IPS DF 19.7 (cell line): Measurements from ENCODE around the gene PRX.

Source experiments
- DNase-seq: peaks from one replicate; pipeline ENCODE4 v3.0.0-alpha.2; 2013; ENCODE audit warnings: low read depth, low spot score

PRX gene

DNA sequence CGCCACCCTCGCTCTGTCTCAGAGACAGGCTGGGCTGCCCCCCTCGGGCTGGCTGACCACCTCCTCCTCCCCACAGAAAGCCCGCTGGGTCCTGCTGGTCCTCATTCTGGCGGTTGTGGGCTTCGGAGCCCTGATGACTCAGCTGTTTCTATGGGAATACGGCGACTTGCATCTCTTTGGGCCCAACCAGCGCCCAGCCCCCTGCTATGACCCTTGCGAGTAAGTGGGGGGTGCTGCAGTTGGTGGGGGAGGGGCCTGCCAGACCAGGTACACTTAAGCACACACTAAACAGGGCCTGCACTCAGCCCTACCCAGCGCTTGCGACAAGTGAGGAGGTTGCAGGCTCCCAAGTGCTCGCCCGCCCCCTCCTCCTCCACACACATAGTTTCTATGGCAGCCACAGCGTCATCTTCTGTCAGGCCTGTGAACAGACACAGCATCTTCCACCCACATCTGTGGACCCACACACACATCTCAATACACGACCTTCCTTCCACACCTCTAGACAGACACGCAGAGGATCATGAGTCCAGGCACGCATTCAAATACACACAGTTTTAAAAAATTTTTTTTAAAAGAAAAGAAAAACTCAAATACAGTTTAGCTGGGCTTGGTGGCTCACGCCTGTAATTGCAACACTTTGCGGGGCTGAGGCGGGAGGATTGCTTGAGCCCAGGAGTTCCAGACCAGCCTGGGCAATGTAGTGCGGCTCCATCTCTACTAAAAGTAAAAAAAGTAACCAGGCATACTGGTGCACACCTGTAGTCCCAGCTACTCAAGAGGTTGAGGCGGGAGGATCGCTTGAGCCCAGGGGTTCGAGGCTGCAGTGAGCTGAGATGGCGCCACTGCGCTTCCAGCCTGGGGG lies 46.2 kb downstream of the PRX start:
- DNase-seq = no peak

DNA sequence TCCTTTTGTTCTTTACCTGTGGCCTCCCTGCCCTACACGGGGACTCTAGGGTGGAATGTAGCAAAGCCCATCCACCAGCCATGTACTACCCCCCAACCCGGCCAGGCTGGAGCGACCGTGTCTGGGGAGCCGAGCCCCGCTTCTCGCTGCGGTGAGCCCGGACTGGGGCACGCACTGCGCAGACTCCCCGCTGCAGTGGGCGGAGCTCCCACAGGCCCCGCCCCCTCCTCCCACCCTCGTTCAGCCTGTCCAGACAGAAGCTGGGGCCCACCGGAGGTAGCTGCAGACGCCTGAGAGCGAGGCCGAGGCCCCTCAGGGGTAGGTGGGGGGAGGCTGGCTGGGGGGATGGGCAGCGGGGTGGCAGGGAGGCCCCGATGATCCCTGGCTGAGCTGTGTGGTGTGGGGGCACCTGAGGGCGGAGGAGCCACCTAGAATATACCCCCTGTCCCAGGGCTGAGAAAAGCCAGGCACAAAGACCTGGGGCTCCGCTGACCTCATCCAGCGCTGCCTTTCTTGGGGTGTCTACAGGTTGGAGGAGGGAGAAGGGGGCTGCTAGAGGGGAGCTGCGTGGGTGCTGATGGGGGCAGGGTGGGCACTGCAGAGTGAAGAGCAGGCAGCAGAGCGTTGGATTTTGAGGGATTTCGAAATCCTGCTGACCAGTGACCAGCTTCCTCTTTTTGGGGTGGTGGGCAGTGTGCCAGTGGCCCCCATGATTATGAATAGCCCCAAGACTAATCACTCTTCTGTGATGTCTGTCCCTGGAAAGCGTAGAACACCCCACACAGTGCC lies 47.4 kb downstream of the PRX start:
- no peak for DNase-seq

DNA sequence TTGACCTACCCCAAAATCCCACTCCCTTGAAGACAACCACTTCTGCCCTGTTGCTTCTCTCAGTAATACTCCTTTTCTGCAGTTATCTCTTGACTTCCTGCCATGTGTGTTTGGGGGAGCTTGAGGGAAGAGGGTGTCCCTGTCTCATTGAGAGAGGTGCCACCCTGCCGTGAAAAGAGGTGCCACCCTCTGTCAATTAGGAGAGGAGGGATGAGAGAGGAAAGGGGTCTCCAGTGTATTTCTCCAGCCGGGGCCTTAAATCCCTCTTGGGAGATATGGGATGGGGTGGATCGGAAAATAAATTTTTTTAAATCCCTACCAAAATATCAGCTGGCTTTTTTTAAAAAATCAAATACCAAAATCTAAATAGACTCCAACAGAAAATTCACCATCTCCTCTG lies 48.2 kb downstream of the PRX start:
- no peak for DNase-seq

DNA sequence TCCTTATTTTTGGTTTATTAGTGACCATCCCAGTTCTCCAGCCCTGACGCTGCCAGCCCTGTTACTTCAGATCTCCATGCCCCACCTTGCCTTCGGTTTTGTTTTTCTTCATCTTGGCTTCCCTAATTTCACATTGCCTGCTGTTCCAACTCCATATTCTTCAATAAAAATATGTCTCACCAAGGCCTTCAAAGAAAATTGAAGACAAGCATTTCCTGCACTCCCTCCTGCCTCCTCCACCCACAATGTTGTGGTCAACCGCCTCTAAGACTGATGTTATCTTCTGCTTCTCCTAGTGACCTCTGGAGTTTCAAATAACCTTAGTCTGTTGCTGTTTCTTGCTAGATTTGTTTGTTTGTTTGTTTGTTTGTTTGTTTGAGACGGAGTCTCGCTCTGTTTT lies 50.1 kb downstream of the PRX start:
- no peak for DNase-seq

DNA sequence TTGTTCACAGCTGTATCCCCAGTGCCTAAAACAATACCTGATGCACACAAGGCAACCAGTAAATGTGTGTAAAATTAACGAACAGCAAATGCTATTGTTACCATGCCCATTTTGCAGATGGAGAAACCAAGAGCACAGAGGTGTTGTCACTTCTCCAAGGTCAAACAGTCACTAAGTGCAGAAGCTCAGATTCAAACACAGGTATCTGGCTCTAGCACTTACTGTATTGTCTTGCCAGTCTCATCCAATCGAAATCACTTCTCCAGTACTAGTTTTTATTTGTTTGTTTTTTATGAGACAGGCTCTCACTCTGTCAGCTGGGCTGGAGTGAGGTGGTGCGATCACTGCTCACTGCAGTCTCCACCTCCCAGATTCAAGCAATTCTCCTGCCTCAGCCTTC lies 51.0 kb downstream of the PRX start:
- DNase-seq = no peak

DNA sequence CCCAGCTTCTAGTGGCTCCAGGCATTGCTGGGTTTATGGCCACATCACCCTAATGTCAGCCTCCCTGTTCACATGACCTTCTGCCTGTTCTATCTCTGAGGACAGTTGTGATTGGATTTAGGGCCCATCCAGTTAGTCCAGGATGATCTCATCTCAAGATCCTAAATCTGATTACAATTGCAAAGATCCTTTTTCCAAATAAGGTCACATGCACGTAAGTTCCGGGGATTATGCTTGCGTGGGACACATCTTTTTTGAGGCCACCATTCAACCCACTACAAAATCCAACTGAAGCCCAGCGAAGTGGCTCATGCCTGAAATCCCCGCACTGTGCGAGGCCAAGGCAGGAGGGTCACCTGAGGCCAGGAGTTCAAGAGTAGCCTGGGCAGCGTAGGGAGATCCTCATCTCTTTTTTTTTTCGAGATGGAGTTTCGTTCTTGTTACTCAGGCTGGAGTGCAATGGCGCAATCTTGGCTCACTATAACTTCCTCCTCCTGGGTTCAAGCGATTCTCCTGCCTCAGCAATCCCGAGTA lies 52.4 kb downstream of the PRX start:
- no peak for DNase-seq

DNA sequence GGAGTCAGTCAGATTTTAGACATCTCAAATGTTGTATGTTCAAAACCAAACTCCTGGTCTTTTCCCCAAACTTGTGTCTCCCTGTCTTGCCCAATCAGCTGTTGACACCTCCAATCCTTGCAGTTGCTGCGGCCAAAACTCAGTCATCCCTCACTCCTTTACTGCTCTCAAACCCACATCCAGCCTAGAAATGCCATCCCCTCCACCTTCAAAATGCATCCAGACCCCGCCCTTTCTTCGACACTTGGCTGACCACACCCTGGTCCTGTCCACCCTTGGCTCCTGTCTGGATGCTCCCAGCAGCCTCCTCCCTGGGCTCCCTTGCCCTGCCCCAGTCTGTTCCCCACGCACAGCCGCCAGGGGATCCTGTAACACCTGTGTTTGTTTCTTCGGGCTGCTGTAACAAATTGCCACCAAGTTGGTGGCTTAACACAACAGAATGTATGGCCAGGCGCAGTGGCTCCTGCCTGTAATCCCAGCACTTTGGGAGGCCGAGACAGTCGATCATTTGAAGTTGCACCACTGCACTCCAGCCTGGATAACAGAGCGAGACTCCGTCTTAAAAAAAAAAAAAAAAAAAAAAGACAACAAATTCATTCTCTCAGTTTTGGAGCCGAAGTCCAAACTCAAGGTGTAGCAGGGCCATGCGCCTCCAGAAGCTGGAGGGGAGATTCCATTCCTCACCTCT lies 53.0 kb downstream of the PRX start:
- DNase-seq = no peak

DNA sequence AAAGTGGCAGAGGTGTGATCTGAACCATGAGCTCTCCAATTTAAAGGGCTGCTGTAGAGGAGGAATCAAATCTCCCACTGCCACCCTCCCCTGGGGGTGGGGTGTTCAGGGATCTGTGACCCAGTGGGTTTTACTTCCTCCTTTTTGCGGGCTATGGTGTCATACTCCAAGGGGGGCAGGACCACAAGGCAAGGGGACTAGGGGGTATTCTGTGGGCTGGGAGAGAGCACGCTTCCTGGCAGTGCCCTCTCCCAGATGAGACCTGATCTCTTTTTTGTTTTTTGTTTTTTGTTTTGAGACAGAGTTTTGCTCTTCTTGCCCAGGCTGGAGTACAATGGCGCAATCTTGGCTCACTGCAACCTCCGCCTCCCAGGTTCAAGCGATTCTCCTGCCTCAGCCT lies 54.4 kb downstream of the PRX start:
- no peak for DNase-seq

DNA sequence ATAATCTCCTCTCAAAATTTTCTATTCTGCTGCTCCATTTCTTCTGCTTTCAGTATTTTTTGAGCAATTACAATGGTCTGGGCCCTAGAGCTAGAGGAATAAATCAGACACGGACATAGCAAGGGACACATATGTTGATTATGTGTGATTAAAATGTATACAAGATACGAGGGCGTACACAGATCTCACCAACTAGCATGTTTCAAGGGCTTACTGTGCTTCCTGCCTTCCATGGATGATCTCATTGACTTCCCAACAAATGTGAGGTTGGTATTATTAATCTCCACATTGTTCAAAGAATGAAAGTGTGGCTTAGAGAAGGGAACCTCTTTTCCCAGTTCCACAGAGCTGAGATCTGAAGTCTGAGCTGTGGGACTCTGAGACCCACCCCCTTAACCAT lies 55.5 kb downstream of the PRX start:
- no peak for DNase-seq

DNA sequence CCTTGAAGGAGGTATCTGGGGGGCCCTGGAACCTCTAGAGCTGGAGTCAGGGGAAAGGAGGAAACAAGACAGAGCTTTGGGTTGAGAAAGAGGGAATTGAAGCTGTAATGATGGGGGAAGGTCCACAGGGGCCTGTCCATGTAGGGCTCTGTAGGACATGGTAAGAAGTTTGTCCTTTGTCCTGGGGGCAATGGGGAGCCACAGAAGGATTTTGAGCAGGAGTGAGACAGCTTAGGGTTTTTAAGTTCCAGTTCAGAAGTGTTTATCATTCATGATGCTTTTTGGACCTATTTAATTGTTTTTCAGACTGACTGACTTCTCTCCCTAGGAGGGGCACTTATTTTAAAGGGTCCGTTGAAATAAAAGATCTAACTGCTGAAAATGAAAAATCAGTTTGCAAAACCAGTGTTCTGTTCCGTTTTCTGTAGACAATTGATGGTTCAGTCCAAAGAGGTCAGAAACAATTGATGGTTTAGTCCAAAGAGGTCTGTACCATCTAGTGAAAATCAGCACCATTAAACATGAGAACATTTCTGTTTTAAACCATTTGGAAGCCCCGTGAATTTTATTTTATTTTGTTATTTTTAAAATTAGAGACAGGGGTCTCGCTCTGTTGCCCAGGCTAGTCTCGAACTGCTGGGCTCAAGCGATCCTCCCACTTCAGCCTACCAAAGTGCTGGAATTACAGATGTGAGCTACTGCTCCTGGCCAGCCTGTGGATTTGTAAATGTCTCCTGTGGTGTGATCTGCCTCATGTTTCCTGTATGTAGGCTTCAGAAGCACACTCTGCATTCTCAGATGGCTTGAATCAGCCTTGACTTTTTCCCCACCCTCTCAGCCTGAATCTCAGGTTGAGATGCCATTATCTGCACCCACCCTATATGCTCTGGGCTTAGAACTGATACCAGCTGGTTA lies 56.2 kb downstream of the PRX start:
- DNase-seq = no peak

DNA sequence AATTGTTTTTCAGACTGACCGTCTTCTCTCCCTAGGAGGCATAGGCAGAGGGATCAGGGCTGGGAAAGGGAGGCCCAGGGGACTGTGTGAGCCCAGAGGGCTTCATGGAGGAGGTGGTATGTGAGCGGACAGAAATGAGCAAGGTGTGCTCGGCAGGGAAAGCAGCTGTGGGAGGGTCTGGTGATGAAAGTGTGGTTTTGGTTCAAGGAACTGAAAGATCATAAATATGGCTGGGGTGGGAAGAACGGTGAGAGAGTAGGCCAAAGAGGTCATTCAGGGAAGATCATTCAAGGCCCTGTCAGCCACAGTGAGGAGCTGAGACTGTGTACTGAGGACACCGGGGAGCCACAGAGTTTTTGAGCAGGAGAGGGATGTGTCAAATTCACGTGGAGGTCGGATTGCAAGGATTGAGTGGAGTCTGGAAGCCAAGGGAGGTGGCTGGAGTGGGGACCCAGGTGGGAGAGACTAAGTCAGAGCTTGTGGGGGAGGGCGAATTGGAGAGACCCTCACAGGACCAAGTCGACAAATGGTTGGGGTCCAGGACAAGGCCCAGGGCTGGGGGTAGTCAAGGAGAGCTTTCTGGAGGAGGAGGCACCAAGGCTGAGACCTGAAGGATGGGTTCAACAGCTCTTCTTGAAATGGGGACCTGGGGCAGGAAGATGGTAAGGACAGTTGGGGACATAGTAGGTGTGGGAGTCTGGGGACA lies 57.0 kb downstream of the PRX start:
- no peak for DNase-seq

DNA sequence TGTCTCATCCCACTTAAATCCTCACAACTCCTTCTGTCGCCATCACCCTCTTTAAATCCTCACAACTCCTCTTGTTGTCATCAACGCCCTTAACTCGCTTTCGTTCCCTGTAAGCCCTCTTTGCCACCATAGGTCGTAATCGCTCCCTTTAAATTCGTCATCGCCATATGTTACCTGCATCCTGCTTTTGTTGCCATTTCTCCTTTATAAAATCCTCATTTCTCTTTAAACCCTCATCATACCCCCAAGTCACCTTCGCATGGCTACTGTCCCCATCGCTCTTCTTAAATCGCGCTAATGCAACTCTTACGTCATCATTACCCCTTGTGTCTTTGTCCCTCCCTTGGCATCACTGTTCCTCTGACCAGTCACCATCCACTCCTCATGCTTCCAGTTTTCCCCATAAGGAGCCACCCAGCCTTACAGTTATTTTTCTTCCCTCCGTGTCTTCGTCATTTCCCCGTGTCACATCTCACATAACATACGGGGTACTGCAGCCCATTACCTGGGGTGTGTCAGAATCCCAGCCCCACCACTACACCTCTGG lies 64.1 kb downstream of the PRX start:
- DNase-seq = no peak

DNA sequence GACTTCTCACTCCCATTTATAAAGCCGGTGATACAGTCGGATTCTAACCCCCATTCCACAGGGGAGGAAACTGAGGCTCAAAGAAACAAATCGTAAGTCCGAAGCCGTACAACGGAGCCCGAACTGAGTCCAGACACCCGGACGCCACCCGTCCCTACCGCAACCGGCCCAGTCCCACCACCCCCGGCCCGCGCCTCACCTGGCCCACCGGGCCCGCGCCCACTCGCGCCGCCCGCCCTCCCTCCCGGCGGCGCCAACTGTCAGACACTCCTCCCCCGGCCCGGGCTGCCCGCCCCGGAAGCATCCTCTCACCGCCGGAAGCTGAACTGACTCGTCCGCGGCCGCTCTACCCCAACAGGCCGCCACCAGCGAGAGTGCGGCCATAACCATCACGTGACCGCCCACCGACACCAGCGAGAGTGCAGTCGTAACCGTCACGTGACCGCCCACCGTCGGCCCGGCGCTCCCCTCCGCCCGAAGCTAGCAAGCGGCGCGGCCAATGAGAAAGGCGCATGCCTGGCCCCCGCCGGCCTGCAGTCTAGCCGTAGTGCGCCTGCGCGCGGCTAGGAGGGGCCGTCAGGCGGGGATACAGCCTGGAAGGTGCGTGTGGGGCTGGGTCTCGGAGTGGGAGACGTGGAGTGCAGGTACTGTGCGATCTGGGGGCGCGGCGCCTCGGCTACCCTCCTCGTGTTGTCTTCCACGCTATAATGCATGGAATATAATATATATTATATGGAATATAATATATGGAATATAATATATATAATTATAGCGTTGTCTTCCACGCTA lies 64.9 kb downstream of the PRX start, which contains the start of the genes C19orf47 and PLD3:
C19orf47 (minus strand) TSS at position 273 of the 789 bp plus-strand sequence. CDS start 6,540 bp downstream, outside the sequence.
PLD3 (plus strand) TSS at position 571 of the 789 bp plus-strand sequence. CDS start 17,789 bp downstream, outside the sequence.
- DNase-seq = peak; percentile 93

DNA sequence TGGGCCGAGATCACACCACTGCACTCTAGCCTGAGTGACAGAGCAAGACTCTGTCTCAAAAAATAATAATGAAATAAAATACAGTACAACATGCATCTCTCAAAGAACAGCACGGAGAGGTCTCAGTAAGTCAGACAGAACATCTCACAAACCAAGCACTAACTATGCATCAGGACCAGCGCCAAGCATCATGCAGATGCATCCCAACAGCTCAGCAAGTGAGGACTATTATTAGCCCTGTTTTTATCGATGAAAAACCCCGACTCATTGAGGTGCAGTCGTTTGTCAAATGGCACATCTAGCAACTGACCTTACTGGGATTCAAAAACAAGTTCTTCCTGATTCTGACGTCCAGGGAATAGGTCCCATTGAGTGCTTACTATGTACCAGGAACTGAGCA lies 68.8 kb downstream of the PRX start:
- DNase-seq = no peak
